Inflammatory macrophage treated with lipopolysaccharide for 1 hour (primary cell): ENCODE results near the gene FGF1.

Experiments used
- DNase-seq, 2 donors: peaks; one replicate each; pipeline ENCODE4 v3.0.0-alpha.2; 2020 to 2022

FGF1 gene

DNA sequence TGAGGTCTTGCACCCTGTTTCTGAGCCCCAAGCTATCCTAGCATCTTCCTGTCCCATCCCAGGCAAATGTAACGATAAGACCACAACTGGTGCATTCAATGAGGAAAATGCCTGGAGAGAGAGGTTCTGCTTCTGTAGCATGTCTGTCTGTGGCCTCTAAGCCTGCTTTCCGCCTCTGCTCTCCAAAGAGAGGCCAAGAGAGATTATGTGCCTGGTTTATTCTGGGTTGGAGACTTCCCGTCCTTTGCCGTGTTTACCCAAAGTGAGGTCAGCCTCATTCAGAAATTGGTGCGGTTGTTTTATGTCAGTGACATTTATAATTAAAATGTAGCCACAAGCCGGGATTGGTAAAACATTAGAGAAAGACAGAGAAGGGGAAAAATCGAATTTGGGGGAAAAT is 77.8 kb downstream of the FGF1 start:
- DNase-seq = no peak

DNA sequence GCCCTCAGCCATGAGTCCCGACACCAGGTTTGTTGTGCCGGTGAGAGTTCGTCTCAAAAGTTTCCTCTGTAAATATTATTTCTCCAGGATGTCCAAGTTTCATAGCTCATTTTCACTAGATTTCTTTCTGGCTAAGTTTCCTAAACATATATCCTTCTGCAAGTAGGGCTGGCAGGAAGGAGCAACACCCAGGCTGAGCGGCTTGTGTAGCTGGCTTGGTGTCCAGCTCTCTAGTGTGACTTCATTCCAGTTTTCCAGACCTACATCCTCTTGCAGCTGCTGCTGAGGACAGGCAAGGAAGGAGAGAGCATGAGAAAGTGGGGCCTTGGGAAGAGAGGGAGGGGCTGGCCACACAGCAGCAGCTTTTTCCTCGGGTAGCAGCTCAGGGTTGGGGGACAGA is 80.3 kb downstream of the FGF1 start:
- no peak for DNase-seq

DNA sequence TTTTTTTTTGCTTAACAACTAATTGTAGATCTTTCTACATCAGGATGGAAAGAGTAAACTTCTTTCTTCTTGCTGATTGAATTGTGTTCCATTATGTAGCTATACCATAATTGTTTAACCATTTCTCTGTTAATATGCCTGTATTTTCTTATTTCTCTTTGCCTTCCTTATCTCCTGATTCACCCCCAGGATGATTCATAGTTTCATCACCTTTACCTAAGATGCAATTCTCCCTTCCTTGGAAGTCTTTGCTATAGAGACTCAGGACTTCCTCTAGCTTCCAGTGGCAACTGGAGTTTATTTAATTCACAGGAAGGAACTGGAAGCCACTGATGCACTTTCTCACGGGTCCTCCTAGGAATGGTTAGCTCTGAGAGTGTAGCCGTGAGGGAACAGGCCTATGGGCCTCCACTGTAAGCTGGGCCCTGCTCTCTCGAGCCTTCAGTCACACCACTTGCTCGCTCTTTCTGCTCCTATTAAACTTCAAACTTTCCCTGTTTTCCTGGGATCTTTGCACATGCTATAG is 83.1 kb downstream of the FGF1 start:
- no peak for DNase-seq

DNA sequence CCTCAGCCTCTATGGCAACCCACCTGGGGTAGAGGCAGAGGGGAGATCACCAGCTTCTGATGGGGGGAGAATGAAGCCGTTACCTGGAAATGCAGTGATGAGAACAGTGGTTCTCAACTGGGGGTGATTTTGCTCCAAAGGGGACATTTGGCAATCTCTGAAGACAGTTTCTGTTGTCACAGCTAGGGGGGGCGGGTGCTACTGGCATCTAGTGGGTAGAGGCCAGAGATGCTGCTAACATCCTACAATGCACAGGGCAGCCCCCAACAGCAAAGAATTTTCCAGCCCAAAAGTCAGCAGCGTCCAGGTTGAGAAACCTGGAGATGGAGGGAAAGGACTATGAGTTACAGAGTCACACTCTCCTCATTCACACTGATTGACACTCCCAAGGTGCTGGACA is 84.5 kb downstream of the FGF1 start:
- no peak for DNase-seq

DNA sequence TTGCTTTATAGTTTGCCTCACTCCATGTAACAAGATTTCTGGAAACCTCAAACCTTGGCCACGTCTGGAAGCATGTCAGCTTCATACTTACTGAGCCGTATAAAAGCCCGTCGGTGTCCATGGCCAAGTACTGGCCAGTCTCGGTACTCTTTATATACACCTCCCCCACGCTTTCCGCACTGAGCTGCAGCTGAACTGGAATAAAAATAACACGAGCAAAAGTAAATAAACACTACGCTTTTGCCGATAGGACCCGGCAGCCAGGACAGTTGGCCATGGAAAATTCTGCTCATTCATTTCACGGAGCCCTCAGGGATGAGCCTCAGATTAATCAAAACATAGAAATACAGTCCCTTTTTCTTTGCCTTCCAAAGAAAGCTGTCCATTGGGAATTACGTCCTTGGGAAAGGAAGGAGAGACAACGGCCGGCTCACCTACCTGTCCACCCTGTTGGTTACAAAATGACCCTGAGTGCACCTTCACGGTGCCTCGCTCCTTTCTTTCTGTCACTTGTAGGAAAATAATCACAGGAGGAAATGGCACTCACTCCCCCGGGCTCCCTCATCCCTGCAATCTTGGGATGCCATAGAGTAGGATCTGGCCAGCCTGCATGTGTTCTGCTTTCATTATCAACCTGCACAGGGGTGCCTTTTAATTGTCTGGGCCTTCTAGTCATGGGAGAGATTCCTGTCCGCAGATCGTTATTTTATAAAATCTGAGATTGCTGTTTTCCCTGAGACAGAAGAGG is 85.1 kb downstream of the FGF1 start:
- no peak for DNase-seq

DNA sequence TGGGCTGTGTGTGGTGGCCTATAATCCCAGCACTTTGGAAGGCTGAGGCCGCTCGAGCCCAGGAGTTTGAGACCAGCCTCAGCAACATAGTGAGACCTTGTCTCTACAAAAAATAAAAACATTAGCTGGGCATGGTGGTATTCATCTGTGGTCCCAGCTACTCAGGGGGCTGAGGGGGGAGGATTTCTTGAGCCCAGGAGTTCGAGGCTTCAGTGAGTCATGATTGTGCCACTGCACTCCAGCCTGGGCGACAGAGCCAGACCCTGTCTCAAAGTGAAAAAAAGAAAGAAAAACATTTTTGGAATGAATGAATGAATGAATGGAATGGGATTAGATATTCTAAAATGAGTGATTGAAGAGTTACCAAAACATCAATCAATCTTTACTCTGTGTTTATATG is 85.8 kb downstream of the FGF1 start:
- DNase-seq = no peak

DNA sequence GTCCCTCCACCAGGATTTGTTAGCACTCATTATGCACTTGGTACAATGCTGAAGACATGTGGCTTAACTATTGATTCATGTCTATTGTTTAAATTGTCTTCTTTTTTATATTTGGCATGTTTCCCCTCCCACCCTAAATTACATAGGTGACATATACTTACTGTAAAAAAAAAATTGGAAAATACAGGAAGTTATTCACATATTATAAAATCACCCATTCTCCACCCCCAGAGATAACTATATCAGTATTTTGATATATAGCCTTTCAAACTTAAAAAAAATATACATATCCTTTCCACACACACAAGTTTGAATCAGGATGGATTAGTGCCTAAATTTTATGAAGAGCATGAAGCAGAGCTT is 87.6 kb downstream of the FGF1 start:
- DNase-seq = no peak

DNA sequence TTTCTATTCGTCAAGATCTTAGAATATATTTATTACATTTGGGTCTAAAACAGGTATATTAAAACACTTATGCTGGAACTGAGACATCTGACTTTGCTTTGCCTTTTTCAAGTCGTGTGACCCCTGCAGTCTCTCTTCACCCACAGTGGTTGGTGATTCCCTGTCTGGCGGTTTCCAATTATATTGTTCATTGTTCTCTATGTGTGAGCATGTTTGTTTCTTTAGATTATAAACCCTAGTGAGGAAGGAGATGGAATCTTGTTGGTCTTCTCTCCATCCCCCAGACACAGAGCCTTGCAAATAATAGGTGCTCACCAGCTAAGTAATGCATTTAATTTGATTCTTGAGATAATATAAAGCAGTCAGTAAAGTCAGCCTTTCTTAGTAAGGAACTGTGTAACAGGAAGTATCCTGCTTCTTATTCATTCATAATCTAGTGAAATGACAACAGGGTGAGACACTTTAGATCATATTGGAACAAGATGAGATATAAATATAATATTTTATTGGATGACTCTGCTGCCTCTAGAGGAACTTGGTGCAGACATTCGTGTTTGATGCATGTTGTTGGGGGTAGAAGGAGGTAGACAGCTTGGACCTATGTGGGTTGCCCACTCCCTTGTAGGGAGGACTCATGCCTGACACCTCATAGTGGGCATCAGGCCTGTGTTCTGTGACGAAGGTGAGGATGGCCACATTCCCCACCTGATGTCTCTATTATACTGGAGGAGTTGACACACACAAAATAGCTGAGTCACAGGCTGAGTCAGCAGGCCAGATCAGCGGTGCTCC is 88.1 kb downstream of the FGF1 start:
- no peak for DNase-seq

DNA sequence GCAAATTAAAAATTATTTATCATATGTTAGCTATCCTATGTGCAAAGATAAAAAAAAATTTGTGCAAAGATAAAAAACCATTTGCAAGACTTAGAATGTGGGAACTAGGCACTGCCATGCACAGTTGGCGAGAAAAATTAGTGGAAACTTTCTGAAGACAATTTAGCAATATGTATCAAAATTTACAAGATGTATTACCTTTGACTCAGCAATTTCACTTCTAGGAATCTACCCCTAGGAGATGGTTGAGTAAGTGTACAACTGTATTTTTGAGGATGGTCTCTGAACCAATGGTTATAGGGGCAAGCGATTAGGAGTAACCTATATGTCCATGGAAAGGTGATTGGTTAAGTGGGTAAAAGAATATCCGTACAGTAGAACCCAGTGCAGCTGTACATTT is 88.9 kb downstream of the FGF1 start:
- no peak for DNase-seq

DNA sequence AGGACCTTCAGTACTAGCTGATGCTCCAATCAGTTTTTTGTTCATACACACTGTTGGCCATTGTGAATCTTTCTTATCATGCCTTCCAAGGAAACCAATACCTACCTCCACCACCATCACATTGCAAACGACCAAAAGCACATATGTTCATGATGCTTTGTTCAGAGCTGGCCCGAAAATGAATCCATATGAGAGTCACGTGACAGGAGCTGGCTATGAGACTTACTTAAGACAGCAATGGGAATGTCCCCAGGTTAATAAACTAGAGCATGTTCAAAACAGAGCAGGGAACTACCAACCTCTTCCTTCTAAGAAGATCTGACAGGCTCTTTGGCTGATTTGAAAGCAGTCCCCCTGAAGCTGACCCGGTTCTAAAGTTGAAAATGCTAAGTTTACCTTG is 93.5 kb downstream of the FGF1 start:
- DNase-seq = no peak

DNA sequence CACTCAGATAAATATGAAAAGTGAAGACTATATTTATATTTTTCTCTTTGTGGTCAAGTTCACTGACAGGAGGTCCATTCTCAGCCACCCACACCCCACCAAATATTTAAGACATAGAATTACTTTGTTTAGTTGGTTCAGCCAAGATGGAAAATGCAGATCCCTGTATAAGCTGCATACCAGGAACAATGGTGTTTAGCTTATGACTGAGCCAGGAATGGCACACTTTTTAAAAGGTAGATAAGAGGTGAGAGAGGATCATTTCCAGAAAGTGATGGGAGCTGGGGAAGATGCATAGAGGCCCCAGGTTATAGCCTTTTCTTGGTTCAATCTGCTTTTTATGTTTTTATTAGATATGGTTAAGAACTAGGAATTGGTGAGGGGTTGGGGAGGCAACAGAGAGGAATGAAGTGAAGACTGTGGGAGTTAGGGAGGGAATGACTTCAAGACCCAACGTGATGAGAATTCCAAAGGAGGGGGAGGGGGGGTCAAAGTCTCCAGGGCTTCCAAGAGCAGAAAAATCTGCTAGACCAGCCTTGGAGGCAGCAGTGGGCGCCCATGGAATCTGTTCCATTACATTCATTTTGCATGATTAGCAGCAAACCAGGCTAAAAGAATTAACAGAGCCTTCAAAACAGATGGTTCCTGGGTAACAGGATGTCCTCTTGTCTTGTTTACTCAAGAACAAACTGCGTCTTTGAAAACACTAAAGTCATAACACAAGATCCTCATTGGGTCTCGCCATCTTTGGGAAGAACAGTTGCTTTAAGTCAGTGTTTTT is 95.2 kb downstream of the FGF1 start:
- DNase-seq = no peak

DNA sequence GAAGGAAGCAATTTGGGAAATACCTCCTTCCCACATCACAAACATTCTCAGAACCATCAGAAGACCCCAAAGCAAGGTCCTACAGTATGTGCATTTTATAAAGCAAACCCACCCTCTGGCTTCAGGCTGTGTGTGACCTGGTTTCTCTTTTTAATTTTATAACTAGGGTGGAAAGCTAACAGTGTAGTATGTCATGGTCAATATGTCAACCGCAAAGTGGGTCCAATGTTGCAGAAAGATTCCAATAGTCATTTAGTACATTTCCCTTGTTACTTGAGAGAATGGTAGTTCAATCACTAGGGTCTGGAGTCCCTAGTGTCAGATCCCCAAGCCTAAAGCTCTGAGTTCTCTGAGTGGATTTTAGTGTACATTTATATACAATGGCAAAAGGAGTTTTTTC is 96.2 kb downstream of the FGF1 start:
- DNase-seq = no peak

DNA sequence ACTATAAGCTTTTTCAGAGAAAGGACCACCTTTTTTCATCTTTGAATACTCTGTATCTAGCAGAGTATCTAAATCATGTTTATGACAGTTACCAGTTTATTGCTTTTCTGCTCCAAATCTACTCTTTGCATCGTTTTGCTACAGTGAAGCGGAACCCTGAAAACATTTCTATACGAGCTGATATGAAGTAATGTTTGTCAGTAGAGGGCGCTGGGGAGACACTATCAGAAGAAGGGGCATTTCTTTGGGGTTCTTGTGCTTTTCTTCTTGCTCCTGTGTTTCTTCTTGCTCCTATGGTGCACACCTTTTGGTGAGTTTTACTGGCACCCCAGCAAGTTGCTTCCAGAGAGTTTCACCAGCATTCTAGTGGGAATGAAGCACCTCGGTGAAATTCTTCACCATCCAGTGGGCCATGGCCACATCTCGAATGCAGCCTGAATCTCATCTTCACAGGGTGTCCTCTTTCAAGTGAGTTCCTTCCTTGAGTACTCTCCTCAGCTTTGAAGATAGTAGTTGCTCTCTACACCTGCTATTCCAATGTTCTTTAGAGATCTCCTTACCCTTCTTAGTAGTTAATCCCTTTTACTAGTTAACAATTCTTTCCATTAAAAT is 98.4 kb downstream of the FGF1 start:
- peak; percentile 12 to 47 for DNase-seq

DNA sequence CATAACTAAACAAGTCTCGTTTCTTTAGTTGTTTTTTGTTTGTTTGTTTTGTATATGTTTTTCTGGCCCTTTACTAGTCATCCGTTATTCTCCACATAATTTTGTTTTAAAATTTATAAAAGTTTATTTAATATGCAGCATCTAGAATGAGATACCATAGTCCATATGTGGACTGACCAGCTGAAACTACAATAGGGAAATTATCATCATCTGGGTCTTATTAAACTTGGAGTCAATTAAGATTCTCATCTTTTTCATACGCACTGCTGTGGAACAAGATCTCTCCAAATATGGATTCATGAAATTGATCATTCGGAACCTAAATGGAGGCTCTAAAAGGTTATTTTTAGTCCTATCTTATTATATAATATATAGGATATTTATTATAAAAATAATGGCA is 99.3 kb downstream of the FGF1 start:
- no peak for DNase-seq

DNA sequence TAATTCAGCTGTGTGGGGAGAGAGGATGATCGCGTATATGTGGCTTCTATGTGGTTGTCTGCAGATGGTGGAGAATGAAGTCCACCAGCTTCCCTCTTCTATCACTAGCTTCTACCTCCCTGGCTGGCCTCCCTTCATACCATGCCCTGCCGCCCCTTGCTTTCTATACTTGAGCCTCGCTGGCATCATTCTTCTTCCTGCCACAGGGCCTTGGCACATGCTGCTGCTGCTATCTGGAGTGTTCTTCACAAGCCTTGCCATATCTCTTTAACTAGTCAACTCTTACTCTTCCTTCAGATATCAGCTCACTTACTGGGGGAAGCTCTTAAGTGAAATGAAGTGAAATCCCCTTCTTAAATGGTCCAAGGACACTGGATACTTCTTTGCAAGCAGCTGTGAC is 100.4 kb downstream of the FGF1 start:
- DNase-seq = no peak

DNA sequence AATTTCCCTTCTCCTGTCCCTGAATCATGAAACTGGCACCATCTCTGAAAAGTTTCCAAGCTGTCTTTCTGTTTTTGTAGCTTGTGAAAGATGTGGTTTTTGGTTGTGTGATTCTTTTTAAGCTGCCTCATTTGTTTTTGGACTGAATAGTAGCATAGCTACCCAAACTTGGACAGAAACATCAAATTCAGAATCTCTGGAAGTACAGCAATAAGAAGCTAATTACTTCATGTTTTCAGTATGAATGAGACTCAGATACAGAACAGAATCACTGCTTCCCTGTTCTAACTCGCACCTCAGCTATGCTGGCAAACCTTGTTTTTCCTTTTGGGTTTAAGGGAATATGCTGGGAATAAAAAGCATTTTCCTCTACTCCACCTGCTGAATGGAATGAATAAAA is 101.0 kb downstream of the FGF1 start:
- no peak for DNase-seq

DNA sequence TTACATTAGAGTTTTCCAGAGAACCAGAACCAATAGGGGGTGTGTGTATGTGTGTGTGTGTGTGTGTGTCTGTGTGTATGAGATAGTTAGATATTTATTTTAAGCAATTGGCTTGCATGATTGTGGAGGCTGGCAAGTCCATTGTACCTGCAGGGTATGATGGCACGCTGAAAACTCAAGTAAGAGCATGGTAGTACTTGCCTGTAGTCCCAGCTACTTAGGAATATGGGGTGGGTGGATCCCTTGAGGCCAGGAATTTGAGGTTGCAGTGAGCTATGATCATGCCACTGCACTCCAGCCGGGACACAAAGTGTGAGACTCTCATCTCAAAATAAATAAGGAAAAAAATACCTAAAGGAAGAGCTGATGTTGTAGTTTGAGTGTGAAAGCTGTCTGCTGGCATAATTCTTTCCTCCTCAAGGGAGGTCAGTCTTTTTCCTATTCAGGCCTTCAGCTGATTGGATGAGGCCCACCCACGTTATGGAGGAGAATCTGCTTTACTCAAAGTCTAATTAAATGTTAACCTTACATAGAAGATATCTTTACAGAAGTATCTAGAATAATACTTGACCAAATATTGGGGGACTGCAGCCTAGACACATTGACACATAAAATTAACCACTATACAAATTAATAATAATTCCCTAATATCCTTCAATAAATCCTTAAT is 107.6 kb downstream of the FGF1 start:
- no peak for DNase-seq

DNA sequence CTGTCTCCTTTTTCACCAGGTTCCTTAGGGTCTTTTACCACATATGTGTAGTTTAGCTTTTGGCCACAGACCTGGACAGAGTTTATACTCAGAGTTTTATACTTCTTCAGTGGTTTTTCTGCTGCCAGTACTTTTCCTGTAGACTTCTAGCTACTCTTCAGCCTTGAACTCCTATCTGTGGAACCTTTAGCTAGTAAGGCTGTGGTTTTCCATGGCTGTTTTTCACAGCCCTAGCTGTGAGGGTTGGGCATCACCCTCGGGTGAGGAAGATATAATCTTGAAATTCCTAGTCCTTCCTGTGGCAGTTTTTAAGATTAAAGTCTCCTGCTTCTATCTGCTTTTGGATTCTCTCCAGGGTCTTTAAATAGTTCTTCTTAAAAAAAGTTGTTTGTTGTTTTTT is 109.1 kb downstream of the FGF1 start:
- no peak for DNase-seq

DNA sequence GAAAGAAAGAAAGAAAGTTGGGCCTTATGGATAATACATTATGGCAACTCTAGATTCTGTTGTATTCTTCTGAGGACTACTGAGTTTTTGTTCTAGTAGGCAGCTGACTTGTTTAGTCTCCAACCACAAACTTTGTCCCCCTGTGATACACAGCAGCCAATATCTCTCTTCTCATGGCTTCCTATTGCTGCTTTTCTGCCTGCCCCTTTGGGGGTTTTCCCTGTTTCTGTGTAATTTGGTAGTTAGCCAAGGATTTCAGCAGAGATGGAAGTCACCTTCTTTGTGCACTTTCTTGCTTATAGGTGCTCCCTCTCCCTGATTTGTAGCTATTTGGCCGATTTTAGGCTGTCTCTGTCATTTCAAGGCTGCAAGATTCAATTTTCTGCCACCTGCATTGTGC is 109.6 kb downstream of the FGF1 start:
- DNase-seq = no peak

DNA sequence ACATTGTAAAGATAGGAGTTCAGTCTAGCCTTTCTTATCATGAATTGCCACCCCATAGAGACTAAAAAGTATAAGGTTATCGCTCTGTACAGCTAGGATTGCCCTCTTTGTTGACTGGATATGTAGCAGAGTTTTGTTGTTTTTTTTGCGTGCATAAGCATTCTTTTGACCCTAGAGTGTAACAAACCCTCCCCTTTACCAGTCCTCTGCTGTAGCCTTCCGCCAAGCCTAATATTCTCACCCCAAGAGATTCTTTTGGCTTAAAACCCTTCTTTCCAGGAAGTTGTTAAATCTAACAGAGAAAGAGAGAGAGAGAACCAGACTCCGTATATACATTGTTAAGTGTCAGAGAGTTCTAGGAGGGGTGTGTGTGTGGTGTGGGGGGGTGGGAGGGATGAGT is 113.9 kb downstream of the FGF1 start:
- DNase-seq = no peak

DNA sequence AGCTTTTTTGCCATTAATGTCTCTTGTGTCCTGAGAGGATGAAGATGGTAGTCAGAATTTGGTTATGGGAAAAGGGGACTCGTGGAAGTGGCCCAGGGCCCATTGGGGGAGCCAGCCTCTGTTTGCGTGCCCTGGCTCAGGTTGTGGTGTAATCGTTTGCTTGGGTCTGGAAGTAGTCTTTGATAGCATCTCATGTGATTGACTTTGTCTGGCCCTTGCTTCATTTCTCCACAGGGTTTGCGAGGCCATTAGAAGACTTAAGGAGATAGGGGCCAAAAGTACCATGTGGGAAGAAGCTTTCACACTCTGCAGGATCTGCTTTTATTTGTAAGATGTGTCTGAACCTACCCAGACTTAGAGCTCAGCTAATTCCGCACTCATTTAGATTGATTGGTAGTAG is 114.5 kb downstream of the FGF1 start:
- DNase-seq = no peak

DNA sequence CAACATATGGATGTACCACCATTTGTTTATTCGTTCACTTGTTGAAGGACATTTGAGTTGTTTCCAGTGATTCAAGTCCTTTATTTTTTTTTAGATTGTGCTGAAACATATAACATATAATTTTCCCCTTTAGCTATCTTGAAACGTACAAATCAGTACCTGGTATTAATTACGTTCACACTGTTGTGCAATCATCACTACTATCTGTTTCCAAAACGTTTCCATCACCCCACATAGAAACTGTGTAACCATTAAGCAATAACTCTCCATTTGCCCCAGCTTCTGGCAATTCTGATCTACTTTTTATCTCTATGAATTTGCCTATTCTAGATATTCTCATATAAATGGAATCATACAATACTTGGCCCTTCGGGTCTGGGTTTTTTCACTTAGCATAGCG is 116.0 kb downstream of the FGF1 start:
- no peak for DNase-seq

DNA sequence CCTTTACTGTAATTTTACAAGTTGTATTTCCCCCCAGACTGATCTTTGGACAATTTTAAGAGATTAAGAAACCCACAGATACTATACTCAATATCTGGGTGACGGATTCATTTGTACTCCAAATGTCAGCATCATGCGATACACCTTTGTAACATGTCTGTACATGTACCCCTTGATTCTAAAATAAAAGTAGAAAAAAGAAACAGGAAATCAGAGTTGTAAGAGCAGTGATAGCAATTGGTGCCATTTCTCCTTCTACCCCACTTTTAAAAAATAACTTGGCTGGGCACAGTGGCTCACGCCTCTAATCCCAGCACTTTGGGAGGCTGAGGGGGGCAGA is 116.9 kb downstream of the FGF1 start:
- no peak for DNase-seq
